NCI-H2081 (cell line): ENCODE results near the gene EIF3D.
A peak's percentile ranks its signal among the peaks of the same experiment; 100 is the strongest.

ENCODE experiments used
- DNase-seq, 2 experiments: peaks; one replicate each; lab custom pipeline; 2025; lab: John Stamatoyannopoulos, UW

EIF3D gene

DNA sequence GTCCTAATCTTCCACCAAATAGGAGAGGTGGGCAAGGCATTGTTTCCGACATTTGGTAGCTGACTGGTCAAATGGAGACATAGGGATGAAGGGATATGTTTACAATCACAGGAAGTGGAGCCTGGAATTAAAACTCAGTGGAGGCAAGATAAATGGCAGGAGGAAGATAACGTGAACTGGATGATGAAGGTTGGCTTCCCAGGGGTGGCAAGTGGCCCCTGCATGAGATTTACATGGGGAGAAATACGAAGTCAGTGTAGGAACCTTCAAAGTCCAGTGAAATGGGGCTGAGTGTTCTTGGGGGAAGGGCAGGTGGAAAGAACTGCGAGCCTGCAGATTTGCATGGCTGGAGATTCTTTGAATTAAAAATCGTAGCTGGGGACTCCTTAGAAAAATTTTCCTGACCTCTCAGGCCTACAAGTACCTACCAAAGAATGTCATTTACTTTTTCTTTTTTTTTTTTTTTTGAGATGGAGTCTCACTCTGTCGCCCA lies 21.4 kb downstream of the EIF3D start:
- no peak for DNase-seq

DNA sequence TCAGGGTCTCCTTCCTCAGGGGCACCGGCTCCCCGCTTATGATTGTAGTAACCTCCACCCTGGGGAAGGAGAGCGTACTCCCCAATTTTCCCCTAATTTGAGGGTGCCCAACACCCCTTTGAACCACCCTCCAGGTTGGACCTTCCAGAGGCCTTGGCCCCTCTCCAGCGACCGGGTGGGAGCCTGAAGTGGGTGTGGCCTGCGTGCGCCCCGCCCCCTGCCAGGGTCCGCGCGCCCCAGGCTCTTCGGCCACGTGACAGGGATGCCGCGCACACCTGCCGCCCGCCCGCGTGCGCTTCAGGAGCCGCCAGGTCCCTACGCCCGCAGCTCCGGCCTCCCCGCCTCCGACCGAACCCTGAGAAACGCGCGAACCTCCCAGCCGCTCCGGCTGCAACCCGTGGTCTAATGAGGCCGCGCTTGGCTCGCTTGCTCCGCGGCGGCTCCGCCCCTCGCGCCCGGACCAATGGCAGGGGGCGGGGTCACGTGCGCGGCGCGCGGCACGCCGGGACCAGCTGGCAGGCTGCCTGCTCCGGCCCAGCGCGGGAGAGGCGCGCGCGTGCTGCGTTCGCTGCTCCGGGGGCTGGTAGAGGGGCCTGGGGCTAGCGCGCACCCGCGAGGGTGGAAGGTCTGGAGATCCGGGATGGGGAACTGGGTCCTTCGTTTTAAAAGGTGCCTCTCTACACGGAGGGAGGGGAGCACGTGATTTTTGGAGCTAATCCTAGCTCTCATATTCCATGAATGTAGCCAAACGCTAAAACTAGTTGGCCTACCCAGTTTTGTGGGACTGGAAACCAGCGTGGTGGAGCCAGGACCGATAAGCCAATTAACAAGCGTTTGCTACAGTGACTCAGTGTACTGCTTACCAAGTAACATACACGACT lies 22.1 kb downstream of the EIF3D start, which contains the start of gene FOXRED2:
Gene FOXRED2 (minus strand): TSS at position 404 of the 881 bp plus-strand sequence. CDS start 618 bp downstream, outside the sequence.
- DNase-seq = peak; percentile 79 to 85

DNA sequence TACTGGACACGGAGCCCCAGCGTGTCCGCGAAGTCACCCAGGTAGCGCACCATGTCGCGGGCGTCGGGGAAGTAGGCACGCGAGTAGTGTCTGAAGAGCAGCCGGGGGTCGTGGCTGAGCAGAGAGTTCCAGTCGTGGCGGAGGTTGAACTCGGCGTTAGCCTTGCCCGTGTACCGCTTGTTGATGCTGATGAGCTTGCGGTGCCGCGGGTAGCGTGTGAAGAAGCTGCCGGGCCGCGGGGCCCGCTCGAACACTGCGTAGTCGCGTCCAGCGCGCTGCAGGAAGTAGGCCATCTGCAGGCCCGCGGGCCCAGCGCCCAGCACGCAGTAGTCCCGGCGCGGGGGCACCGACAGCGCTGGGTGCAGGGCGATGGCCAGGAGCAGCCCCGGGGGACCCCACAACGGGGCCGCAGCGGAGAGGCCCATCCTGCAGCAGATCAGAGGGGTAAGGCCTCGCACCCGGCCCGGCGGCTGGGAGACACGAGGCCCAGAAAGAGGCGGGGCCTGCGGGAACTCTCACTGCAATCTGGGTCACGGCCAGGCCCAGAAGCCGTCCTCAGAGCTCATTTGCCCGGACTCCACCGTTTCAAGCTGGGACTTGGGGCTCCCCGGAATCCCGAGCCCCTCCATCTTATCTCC lies 22.8 kb downstream of the EIF3D start:
- DNase-seq = no peak

DNA sequence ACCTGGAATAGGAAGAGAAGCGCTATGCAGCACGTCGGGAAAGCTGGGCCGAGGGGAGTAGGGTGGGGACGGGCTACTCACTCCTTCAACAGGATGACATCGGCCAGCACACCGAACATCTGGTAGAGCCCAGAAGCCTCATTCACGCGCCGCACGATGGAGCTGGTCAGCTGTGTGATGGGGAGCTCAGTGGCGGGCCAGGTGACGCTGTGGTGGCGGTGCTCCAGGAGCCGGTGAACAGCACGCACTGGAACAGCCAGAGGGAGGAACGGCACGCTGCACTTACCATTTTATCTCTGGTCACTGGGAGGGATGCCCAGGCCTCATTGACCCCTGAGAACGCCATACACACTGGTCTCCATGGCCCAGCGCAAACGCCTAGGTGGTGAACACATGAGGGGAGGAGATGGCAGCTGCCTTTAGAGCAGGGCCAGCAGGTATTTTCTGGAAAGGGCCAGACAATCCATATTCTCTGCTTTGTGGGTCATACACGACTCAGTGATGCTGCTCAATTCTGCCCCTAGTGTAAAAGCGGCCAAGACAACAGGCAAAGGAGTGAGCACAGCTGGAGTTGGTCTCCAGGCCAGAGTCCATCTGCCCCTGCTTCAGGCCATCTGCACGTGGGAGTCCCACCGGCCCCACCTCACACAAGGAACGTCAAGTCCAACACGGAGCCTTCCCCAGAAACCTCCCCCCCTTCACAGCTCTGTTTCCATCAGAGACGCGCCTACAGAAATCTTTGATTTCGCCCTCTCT lies 30.9 kb downstream of the EIF3D start:
- no peak for DNase-seq

DNA sequence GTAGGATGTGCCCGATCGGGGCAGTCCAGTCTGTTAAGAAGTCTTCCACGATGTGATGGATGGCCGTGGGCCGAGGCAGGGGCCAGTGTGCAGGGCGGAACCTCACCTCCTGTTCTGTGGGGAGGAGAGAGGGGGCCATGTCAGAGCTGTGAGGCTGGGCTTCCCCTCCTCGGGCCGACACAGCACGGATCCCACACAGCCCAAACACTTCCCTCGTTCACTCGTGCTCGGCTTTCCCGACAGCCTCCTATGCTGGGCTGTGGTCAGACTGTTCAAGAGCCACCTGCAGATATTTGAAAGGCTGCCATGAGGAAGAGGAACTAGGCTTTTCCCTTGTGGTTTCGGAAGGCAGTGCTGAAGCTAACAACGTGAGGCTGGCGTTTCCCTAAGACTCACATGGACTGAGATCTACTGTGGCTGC lies 35.3 kb downstream of the EIF3D start:
- no peak for DNase-seq

DNA sequence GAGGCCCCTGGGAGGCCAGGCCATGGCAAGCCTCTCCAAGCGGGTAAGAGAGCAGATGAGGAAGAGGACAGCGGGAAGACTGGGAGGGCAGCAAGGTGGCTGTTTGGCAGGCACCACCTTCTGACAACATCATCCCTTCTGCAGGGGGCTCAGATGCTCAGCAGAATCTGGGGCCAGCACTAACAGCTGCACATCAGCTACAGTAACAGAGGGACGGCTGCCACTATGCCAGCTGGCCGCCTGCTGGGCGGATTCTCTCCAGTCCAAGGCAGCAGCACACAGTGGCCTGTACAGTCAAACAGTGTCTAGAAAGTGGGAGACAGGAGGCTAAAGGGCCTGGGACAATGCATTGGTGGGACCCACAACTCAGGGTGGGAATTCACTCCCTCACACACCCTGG lies 36.9 kb downstream of the EIF3D start:
- no peak for DNase-seq

DNA sequence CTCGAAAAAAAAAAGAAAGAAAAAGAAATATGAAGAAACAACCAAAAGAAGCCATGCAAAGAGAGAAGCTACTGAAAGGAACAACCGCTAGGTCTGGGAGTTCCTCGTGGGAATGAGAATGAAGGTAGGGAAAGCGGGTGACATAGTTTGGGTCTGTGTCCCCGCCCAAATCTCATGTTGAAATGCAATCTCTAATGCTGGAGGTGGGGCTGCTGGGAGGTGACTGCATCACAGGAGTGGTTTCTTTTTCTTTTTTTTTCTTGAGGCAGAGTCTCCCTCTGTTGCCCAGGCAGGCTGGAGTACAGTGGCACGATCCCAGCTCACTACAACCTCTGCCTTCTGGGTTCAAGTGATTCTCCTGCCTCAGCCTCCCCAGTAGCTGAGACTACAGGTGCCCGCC lies 37.8 kb downstream of the EIF3D start:
- no peak for DNase-seq

DNA sequence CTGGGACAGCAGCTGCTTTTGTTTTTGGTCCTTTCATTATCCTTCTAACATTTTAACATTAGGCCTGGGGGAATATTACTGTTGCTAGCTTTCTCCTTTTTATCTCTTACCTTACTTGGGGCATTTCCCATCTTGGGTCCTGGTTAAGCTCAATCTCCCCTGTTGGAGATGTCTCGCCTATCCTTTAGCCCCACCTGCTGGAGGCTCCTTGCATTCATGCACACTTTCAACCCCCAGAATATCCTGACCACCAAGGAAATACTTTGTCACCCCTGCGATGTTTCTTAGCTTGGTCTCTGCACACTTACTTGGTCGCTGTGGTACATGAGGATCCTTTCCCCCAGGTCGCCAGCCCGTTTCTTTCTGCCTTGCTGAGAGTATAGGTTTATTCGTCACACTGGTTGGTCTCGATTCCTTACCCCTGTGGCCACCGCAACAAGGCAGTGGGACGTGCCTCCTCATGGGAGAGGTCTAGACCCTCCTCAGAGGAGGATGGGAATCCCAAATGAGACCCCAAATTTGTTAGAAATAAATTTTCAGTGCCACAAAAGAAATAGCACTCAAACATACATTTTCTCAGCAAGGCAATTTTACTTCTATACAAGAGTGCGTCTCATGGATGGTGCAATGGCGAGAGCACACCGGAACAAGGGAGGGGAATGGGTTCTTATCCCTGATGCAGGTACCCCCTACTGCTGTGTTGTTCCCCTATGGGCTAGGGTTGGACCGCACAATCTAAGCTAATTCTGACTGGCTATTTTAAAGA lies 42.2 kb downstream of the EIF3D start:
- no peak for DNase-seq

DNA sequence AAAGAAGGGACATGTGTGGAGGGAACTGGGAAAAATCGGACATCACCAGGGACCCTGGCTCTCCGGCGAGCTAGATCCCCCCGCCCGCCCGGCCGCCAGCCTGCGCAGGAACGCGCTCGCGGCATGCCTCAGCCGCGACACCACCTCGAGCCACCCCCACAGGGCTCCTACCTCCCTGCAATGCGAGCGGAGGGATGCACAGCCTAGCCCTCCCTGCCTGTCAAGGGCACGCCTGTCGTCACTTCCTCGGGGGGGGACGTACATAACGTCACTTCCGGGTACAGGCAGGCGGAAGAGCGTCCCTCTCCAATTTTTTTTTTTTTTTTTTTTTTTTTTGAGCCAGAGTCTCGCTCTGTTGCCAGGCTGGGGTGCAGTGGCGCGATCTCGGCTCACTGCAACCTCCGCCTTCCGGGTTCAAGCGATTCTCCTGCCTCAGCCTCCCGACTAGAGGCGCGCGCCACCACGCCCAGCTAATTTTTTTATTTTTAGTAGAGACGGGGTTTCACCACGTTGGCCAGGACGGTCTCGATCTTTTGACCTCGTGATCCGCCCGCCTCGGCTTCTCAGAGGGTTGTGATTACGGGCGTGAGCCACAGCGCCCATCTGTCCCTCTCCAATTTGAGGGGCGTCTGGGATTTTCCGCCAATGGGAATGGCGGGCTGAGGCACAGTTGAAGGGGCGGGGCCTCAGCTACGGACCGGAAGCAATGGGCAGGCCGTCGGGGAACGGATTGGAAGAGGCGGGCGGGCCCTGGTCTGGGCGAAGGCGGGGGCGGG lies 47.4 kb downstream of the EIF3D start, which contains the start of gene TXN2:
Gene TXN2 (minus strand): TSS at position 248 of the 776 bp plus-strand sequence. CDS start 803 bp downstream, outside the sequence.
- peak; percentile 91 to 92 for DNase-seq

DNA sequence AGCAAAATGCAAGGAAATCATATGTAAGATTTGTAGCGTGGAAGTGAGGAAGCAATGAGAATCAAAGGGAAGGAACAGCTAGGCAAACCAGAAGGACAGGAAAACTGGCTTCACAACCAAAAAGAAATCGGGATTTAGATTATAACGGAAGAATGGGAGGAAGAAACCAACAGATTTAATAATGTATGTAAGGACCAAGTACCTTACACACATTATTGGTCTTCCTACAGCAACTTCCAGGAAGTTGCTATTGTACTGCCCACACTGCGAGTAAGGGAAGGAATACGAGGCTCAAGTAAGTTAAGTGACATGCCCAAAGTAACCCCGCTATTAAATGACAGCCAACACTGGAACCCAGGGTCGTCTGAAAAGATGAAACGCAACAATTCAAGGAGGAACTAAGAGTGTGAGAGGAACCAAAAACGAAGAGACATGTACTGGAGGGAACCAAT lies 48.0 kb downstream of the EIF3D start:
- no peak for DNase-seq

DNA sequence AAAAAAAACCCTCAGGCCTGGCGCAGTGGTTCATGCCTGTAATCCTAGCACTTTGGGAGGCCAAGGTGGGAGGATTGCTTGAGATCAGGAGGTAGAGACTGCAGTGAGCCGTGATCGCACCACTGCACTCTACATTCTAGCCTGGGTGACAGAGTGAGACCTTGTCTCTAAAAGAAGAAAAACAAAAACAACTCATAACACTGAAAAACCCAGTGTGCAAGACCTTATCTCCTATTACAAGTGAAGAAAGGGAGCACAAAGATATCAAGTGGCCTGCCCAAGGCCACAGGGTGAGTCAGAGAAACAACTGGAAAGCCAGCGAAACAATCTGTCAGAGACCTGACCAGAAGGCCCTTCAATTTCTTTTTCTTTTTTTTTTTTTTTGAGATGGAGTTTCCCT lies 50.0 kb downstream of the EIF3D start:
- DNase-seq = no peak

DNA sequence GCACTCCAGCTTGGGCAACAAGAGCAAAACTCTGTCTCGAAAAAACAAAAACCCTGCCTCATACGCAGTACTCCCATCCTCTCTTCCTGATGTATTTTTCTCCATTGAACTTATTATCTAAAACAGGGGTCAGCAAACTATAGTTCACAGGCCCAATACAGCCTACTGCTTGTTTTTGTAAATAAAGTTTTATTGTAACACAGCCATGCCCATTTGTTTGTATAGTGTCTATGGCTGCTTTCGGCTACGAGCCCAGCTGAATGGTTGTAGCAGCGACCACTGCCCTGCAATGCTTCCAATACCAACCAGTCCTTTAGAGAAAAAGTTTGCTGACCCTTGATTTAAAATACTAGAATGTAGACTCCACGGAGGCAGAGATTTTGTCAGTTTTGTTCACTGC lies 53.6 kb downstream of the EIF3D start:
- DNase-seq = no peak

DNA sequence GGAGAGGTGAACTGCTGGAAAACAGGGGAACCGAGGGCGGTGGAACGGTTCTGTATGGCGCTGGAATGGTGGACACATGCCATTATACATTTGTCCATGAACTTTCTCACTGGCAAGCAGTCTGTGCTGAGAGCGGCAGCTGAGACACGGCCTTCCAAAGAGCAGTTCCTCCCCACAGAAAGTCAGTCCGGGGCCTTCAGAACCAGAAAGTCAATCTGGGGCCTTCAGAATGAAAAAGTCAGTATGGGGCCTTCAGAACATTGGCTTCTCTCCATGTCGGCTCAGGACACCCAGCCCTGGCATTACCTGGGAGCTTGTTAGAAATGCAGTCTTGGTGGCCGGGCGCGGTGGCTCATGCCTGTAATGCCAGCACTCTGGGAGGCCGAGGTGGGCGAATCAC lies 56.3 kb downstream of the EIF3D start:
- no peak for DNase-seq

DNA sequence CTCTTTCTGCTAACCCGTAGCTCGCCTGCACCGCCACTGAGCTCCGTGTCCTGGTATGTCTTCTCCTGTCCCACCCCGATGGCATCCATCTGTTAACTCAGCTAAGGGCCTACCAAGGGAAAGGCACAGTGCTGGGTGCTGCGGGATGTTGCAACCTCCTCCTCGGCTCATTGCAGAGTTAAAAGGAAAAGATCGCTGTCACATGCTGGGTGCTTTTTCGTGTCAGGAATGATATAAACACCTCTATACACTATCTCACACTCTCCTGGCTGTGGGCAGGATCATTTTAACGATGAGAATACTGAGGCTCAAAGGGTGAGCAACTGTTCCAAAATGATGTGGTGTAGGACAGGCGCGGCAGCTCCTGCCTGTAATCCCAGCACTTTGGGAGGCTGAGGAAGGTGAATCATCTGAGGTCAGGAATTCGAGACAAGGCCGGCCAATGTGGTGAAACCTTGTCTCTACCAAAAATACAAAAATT lies 57.6 kb downstream of the EIF3D start:
- DNase-seq = no peak

DNA sequence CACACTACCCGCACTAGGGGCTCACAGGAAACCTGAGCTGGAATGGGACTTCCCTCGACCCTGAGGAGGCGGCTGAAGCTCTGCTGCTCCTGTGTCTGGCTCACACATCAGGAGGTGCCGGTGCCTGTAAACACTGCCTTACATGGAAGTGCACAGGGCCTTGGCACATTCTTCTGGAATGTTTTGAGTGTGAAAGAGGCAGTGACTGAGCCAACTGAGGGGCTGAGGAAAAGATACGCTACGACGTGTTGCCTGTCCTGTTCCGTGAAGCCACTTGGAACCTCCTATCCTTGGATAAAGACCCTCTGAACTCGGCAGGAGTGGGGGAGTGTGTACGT lies 58.0 kb downstream of the EIF3D start:
- no peak for DNase-seq

DNA sequence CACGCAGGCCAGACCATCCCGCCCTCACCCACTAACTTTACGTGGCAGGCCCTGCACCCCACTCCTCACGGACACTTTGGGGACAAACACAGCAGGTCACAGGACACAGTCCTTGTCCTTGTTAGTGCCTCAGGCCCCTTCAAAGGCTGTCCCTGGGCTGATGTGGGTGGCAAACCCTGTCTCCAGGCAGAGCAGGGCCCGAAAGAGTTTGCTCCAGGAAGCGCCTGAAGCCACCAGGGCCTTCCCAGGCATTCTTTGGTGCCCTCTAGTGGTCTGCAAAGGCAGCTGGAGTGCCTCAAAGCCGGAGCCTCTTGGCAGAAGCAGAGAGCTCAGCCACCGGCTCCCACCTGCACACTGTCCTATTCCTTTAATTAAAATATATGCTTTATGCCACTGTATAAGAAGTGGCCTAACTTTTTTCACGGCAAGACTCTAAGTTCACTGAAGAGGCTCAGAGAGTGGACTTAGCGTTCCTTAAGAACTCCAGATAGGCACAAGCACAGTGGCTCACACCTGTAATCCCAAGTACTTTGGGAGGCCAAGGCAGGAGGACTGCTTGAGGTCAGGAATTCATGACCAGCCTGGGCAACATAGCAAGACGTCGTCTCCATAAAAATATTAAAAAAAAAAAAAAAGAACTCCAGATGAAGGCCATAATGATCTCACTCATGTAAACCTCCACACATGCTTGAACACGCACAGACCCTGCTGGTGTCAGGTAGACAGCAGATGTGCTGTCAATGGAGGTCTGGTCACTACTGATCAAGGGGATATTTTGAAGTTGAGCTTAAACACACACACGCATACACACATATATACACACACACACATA lies 58.6 kb downstream of the EIF3D start:
- peak; percentile 67 to 74 for DNase-seq

DNA sequence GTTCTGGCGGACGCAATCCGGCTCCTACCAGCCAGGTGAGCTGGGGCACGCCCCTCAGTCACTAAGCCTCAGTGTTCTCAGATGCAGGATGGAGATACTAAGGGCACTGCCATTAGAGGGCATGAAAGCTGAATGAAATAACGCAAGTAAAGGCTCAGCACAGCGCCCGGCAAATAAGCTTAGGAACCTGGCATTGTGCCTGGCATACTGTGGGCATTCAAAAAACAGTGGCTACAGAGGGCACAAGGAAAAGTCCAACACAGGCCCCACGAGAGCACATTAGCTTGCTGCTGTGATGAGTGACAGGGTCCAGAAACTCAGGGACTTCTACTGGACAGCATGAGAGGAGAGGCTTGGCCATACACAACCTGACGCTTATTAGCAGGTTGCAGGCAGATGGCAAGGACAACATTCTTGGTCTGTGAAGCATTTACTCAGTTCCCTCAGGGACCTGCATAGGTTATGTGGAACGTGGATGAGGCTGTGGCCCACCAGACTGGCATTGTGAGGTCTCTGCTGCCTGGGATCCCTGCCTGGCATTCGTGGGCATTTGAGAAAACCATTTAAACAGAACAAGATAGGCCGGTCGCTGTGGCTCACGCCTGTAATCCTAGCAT lies 59.8 kb downstream of the EIF3D start:
- no peak for DNase-seq

DNA sequence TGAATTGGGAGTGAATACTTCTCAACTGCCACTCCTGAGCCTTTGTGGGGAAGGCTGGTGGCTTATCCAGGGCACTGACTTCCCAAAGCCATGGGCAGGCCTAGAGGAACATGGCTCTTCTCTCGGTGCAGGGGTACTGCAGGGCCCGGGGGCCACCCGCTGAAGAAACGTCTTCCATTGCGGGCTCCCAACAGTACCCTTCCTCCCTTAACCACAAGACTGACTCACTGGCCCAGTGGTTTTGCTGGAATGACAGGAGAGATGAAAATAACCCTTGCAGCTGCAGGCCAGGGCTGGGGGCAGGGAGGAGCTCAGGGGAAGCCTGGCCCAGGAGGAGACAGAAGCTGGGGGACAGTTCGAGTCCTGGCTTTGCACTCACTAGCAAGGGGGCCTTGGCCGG lies 61.0 kb downstream of the EIF3D start:
- no peak for DNase-seq
